Right lobe of liver (tissue), 6 donors: Measurements from ENCODE around the gene GRIN2A. TPM values are rescaled to one million over a fixed set of nuclear protein-coding genes. Genes with fewer than 3 reads are reported as not detected.

Experiments
- ATAC-seq, 4 donors: fragments of 200-7000 bp; cut with Tn5 transposase; one replicate each; pipeline ENCODE4 v1.9.1; 2020; ENCODE audit warnings: mild to moderate bottlenecking in 4 of 4, moderate library complexity in 4 of 4
- DNase-seq, 3 donors: peaks; one replicate each; pipeline ENCODE4 v3.0.0-alpha.2; 2020
- H3K27ac ChIP-seq, 3 donors: fragments of 200-600 bp; one replicate each; pipeline ENCODE4 v1.8.0; 2022
- H3K27me3 ChIP-seq, 2 donors: fragments of 200-600 bp; one replicate each; pipeline ENCODE4 v1.8.0; 2022
- H3K36me3 ChIP-seq, 4 donors: fragments of 200-600 bp; sonication (generic) in 1 of 4; one replicate each; pipeline versions ENCODE4 v1.5.1 to v1.8.0; 2017 to 2022; ENCODE audit warnings: control low read depth in 1 of 4
- H3K4me1 ChIP-seq, 4 donors: fragments of 200-600 bp; sonication (generic) in 1 of 4; one replicate each; pipeline versions ENCODE4 v1.5.1 to v1.8.0; 2017 to 2022; ENCODE audit warnings: control low read depth in 1 of 4
- H3K4me3 ChIP-seq, 3 donors: fragments of 200-600 bp; one replicate each; pipeline ENCODE4 v1.8.0; 2022
- H3K9me3 ChIP-seq, 4 donors: fragments of 200-600 bp; sonication (generic) in 1 of 4; one replicate each; pipeline versions ENCODE4 v1.5.1 to v1.8.0; 2017 to 2022; ENCODE audit warnings: control low read depth in 1 of 4
- POLR2A ChIP-seq: fragments of 450-650 bp; IDR thresholded peaks from one replicate; pipeline ENCODE4 v1.6.1; 2017; ENCODE audit warnings: antibody characterized with exemption, mild to moderate bottlenecking
- WGBS: methylation state at CpG from one replicate; pipeline ENCODE4 v1.1.6; 2018; ENCODE audit warnings: low coverage, low lambda C conversion rate; ENCODE audit not compliant: insufficient coverage; ENCODE audit errors: missing lambda C conversion rate; 5-methylcytosine and 5-hydroxymethylcytosine counted together
- intact Hi-C, 2 donors: fragments of 100-400 bp; cut with DNase I; formaldehyde crosslinking; loops; one replicate each; pipeline versions ENCODE4 v1.11.2 to v1.14.1; 2022
- total RNA-seq, 6 experiments: library from RNA; depleted of rRNA in 2 of 6; stranded (reverse); fragments of >200 nt in 2 of 6; fragmentation: NEBNext Ultra II Directional in 3 of 6; extraction: Animal tissue kit (Norgen Biotek cat#: 25700) in 3 of 6; gene quantifications; one replicate each; pipeline versions ENCODE4 v1.1.0 to v1.2.4, GENCODE V29; 2016 to 2023
- TF ChIP-seq, protein P1 (sequence below), 4 donors: fragments of 200-600 bp in 3 of 4; fragments of 450-650 bp in 1 of 4; IDR thresholded peaks; one replicate each; pipeline versions ENCODE4 v1.5.1 to v1.8.0; 2016 to 2022; ENCODE audit warnings: antibody characterized with exemption in 4 of 4, mild to moderate bottlenecking in 2 of 4
- donor health status: DM: no; HTN: yes; CAD: no.
- donor health status: DM: no; HTN: no; CAD: no.
- donor health status: DM: no; HTN: no; CAD: no.
- donor health status: DM: no; HTN: yes; CAD: no.
- donor health status: DM: no; HTN: yes; CAD: no.

GRIN2A gene
- total RNA-seq, 6 experiments from 2014 or later: not detected

DNA sequence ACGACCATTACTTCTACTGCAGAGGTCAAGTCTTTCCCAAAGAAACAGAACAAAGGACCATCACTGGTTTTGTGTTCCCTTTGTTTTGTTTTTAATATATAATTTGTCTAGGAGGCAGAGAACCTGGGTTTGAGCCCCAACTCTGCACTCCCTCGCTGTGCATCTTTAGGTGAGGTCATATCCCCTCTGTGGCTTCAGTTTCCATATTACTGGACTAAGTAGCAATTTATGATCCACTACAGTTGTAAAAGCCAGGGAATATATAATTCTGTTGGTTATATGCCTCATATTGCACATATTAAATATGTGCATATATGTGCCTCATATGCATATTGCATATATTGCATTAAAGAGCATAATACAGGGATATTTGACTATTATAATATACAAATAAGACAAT is 392.0 kb downstream of the GRIN2A start:
- H3K4me1 ChIP-seq: no peaks in the 10 kb centered on the region
- intact Hi-C loops: no loop called here
- TF ChIP-seq, protein P1, sequence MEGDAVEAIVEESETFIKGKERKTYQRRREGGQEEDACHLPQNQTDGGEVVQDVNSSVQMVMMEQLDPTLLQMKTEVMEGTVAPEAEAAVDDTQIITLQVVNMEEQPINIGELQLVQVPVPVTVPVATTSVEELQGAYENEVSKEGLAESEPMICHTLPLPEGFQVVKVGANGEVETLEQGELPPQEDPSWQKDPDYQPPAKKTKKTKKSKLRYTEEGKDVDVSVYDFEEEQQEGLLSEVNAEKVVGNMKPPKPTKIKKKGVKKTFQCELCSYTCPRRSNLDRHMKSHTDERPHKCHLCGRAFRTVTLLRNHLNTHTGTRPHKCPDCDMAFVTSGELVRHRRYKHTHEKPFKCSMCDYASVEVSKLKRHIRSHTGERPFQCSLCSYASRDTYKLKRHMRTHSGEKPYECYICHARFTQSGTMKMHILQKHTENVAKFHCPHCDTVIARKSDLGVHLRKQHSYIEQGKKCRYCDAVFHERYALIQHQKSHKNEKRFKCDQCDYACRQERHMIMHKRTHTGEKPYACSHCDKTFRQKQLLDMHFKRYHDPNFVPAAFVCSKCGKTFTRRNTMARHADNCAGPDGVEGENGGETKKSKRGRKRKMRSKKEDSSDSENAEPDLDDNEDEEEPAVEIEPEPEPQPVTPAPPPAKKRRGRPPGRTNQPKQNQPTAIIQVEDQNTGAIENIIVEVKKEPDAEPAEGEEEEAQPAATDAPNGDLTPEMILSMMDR (IDR thresholded peaks at IDR 0.05): no peak
- no peak for TF ChIP-seq POLR2A
- WGBS: 63% methylated on average over 2 of the region's 2 CpGs
- no peak for ATAC-seq
- no peak overlapping the region for H3K4me3 ChIP-seq
- no peak overlapping the region for H3K27ac ChIP-seq
- no peaks in the 10 kb centered on the region for H3K27me3 ChIP-seq
- H3K9me3 ChIP-seq: no peaks in the 10 kb centered on the region
- H3K36me3 ChIP-seq: no peaks in the 10 kb centered on the region
- no peak for DNase-seq

- no peak for TF ChIP-seq POLR2A
- TF ChIP-seq, protein P1 (IDR thresholded peaks at IDR 0.05): no peak
- no peaks in the 10 kb centered on the region for H3K27me3 ChIP-seq
- DNase-seq: no peak
- H3K4me3 ChIP-seq: no peak overlapping the region
- H3K27ac ChIP-seq: no peak overlapping the region
- no peaks in the 10 kb centered on the region for H3K36me3 ChIP-seq
- intact Hi-C loops: no loop called here
- no peak for ATAC-seq
- WGBS: 43% methylated on average over 5 of the region's 5 CpGs
- no peaks in the 10 kb centered on the region for H3K4me1 ChIP-seq
- H3K9me3 ChIP-seq: no peaks in the 10 kb centered on the region
Observed at GRCh38 chr16:9787717-9788116, 394.5 kb downstream of the GRIN2A start.

DNA sequence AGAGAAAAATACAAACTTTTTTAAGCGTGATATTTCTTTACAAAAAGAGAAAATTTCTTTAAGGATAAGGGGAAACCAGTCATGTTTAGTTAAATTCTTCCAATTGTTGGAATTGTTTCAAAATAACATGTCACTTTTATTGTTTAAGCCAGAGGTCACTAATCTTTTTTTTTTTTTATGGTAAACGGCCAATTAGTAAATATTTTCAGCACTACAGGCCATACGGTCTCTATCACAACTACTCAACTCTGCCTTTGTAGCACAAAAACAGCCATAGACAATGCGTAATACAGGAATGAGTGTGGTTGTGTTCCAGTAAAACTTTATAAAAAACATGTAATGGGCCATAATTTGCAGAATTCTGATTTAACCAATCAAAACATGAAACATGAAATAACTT is 401.4 kb downstream of the GRIN2A start:
- no peak for ATAC-seq
- Histone ChIP-seq H3K9me3 (no peaks in the 10 kb centered on the region), H3K27me3 (no peaks in the 10 kb centered on the region), H3K27ac (no peak overlapping the region), H3K4me1 (no peaks in the 10 kb centered on the region), H3K36me3 (no peaks in the 10 kb centered on the region), H3K4me3 (no peak overlapping the region)
- intact Hi-C loops: no loop called here
- TF ChIP-seq, protein P1 (IDR thresholded peaks at IDR 0.05): no peak
- no peak for TF ChIP-seq POLR2A
- 61% methylated on average over 4 of the region's 4 CpGs for WGBS
- DNase-seq: no peak

DNA sequence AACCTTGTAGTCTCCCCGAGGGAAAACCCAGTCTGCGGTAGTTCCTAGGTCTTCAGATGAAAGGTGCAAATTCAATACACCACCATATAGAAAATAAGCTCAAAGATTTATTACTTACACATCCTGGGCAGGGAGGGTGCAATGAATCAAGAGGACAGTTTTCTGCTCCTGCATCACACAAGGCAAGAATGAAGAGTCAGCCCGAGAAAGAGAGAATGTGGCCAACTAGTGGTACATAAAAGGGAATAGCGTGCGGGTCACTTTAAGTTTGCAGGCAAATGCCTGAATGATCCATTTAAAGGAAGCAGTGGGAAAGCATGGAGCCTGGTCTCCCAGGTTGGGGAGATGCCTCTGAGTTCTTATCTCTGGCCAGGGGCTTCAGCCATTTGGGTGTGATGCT is 403.4 kb downstream of the GRIN2A start:
- Histone ChIP-seq H3K27ac (no peak overlapping the region), H3K9me3 (no peaks in the 10 kb centered on the region), H3K36me3 (no peaks in the 10 kb centered on the region), H3K4me1 (no peaks in the 10 kb centered on the region), H3K27me3 (no peaks in the 10 kb centered on the region), H3K4me3 (no peak overlapping the region)
- TF ChIP-seq POLR2A: no peak
- TF ChIP-seq, protein P1 (IDR thresholded peaks at IDR 0.05): no peak
- 69% methylated on average over 5 of the region's 5 CpGs for WGBS
- intact Hi-C loops: no loop called here
- DNase-seq (no peak), ATAC-seq (no peak)

- Histone ChIP-seq H3K27me3 (no peaks in the 10 kb centered on the region), H3K36me3 (no peaks in the 10 kb centered on the region), H3K4me3 (no peak overlapping the region), H3K27ac (no peak overlapping the region), H3K9me3 (no peaks in the 10 kb centered on the region), H3K4me1 (no peaks in the 10 kb centered on the region)
- intact Hi-C loops: no loop called here
- WGBS: 52% methylated on average over 4 of the region's 5 CpGs
- ATAC-seq: no peak
- no peak for TF ChIP-seq POLR2A
- TF ChIP-seq, protein P1 (IDR thresholded peaks at IDR 0.05): no peak
- no peak for DNase-seq
Observed at GRCh38 chr16:9775998-9776397, 406.2 kb downstream of the GRIN2A start.
